Posterior vena cava (tissue), 2 donors: ENCODE data around the gene VDAC1. TPM values are rescaled to one million over a fixed set of nuclear protein-coding genes. Genes with fewer than 3 reads are reported as not detected.
"Not testable (repeated sequence)": the region's sequence is repeated elsewhere in the genome, so short reads cannot be mapped to it uniquely, and the experiment has no call there.

Experiments used
- DNase-seq: peaks from one replicate; pipeline ENCODE4 v3.0.0-alpha.2; 2020; ENCODE audit warnings: low spot score
- intact Hi-C, 2 donors: fragments of 100-400 bp; cut with DNase I; formaldehyde crosslinking; loops; one replicate each; pipeline versions ENCODE4 v1.14.1 to v1.14.2; 2022 to 2023
- long read RNA-seq, 2 donors: library from polyadenylated mRNA; unstranded; transcript quantifications; one replicate each; pipeline ENCODE4 v2.0.0, GENCODE V29; 2020 to 2021
- total RNA-seq, 2 donors: library from RNA; stranded (reverse); fragmentation: NEBNext Ultra II Directional; extraction: Animal tissue kit (Norgen Biotek cat#: 25700); gene quantifications; one replicate each; pipeline ENCODE4 v1.2.1, GENCODE V29; 2021
- donor health status: DM: yes; HTN: yes; CAD: no.
- donor health status: DM: yes; HTN: yes; CAD: no.

The VDAC1 gene, protein sequence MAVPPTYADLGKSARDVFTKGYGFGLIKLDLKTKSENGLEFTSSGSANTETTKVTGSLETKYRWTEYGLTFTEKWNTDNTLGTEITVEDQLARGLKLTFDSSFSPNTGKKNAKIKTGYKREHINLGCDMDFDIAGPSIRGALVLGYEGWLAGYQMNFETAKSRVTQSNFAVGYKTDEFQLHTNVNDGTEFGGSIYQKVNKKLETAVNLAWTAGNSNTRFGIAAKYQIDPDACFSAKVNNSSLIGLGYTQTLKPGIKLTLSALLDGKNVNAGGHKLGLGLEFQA
- 100 to 1,000 TPM; 104 to 105 TPM for total RNA-seq
- long read RNA-seq, donor 1, transcript VDAC1-202 (9 exons, 1,807 nt), result minor isoform, 13 of 76 reads
- long read RNA-seq, donor 1, transcript VDAC1-203 (9 exons, 1,873 nt), result major isoform, 52 of 76 reads
- long read RNA-seq, donor 1, partial matches to known transcripts, result 2 of 76 reads
- long read RNA-seq, donor 1, other reads (novel, unspliced or antisense), result 6 of 76 reads
- long read RNA-seq, donor 2, transcript VDAC1-202 (9 exons, 1,807 nt), result minor isoform, 123 of 807 reads
- long read RNA-seq, donor 2, transcript VDAC1-203 (9 exons, 1,873 nt), result major isoform, 589 of 807 reads
- long read RNA-seq, donor 2, transcript VDAC1-201 (9 exons, 1,953 nt), result minor isoform, 34 of 807 reads
- long read RNA-seq, donor 2, partial matches to known transcripts, result 27 of 807 reads
- long read RNA-seq, donor 2, other reads (novel, unspliced or antisense), result 32 of 807 reads

- intact Hi-C loops, result no loop called here
- peak; percentile 96 for DNase-seq
These were observed at the start of gene VDAC1 for GRCh38 chr5:134004626-134005416. Gene VDAC1 (minus strand): TSS chr5:134004975. CDS start chr5:133993012, 11,963 bp downstream.

DNA sequence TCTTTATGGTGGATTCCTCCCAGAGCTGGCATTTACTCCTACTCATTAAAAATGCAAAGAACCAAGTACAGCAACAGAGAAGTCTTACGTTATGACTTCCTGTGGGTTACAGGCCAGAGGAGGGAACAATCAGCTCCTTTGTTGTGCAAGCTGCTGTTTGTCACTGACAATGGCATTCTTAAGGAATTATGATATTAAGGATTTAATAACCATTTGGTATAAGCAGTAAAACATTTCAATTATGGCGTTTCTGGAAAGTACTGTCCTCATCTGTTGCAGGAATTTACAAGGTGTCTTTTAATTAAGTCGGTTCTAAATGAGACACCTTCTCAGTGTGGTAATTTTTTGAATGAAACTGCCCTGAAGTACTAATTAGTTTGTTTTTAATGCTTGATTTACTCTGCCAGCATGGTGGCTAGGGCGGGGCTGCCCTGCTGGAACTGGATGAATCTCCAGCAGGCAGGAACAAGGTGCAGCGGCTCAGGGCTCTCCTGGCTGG, 49.1 kb upstream of the VDAC1 start:
- intact Hi-C loops, result no loop called here
- no peak for DNase-seq

GRCh38 chr5:134053314-134053839, 48.6 kb upstream of the VDAC1 start:
- DNase-seq, result no peak
- intact Hi-C loops, result no loop called here

GRCh38 chr5:134051305-134051704, 46.5 kb upstream of the VDAC1 start:
- no peak for DNase-seq
- intact Hi-C loops, result no loop called here

GRCh38 chr5:134048864-134049263, 44.1 kb upstream of the VDAC1 start:
- intact Hi-C loops, result loop anchor here in 1 of 2 donors (5.0 kb wide), 1 partner anchor 1172 kb away; no protein-coding TSS in a partner anchor
- DNase-seq, result no peak

GRCh38 chr5:134047687-134048056, 42.9 kb upstream of the VDAC1 start:
- intact Hi-C loops, result loop anchor here in 1 of 2 donors (5.0 kb wide), 1 partner anchor 1170 kb away; no protein-coding TSS in a partner anchor
- DNase-seq, result no peak

GRCh38 chr5:134046801-134047686, 42.3 kb upstream of the VDAC1 start:
- intact Hi-C loops, result loop anchor here in 1 of 2 donors (5.0 kb wide), 1 partner anchor 1170 kb away; no protein-coding TSS in a partner anchor
- no peak for DNase-seq

- no peak for DNase-seq
- intact Hi-C loops, result loop anchor here in 1 of 2 donors (5.0 kb wide), 1 partner anchor 1169 kb away; no protein-coding TSS in a partner anchor
These were observed 41.6 kb upstream of the VDAC1 start for GRCh38 chr5:134046330-134046729.

- intact Hi-C loops, result loop anchor here in 1 of 2 donors (5.0 kb wide), 1 partner anchor 98 kb away; no protein-coding TSS in a partner anchor
These were observed 39.3 kb upstream of the VDAC1 start for GRCh38 chr5:134043793-134044792.

DNA sequence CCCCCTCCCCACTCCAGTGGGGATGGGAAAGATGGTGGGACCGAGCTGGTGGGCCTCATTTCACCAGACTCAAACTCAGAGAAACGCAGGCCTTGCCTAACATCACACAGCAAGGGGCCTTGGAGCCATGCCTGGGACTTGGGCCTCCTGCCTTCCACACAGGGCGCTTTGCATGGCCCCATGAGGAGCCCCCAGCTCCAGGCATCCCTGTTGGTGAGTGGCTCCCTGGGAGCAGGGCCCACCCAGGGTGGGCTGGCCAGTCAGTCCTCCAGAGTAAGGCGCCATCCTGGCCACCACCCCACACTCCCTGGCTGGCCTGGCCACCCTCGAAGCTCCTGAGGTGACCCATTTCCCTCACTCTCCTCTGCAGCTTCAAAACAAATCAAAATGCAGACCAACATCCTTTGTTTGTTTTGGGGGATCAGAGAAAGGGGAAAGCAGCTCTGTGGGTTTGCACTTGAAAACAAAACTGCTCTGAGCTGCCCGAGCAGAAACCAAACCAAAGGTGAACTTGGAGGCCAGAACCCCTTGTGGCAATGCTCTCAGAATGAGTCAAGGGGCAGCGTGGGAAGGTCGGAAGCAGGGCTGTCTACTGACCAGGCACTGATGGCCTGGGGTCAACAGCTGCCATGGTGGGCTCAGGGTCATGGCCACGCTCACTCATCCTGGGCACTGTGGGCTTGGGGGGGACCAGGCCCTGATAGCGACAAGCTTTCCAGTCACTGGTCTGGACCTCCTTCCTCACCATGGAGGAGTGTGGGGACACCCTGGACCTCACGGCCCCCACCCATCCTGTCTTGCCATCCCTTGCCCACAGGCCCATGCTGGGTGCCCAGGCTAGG, 37.0 kb upstream of the VDAC1 start:
- intact Hi-C loops, result loop anchor here (2.0 to 5.0 kb wide), 2 partner anchors 99 to 101 kb away; no protein-coding TSS in a partner anchor
- peak; percentile 75 for DNase-seq

More at GRCh38 chr5:134043793-134044792, 39.3 kb upstream of the VDAC1 start:
- peak; percentile 50 for DNase-seq

DNA sequence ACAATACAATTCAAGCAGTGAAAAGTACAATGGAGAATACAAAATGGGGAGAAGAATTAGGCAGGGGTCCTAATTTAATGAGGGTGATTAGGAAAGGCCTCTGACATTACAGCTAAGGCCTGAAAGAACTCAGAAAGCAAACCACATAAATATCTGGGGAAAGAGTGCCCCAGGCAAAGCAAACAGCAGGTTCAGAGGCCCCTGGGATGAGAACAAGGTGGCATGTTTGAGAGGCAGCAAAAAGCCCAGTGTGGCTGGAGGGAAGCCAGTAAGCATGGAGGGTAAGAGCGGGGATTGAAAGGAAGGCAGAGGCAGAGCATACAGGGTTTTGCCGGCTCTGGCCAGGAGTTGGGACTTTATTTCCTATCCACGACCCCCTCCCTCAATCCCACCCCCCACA, 33.4 kb upstream of the VDAC1 start:
- no peak for DNase-seq
- intact Hi-C loops, result no loop called here

DNA sequence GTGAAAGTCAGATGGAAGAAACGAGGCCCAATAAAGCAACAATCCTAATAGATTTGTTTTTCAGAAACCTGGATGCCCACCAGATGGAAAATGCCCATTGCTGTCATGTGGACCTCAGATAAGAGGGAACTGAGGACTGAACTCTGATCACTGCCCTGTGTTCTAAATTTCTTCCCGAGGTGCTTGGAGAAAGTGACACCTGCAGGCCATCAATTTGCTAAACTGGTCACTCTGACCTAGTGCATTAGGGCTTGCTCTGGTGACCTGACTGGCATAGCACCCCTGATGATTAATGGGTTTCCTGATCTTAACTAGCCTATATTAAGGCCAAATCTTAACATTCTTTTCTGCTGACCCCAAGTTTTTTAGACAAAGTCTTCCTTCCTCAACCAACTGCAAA, 32.4 kb upstream of the VDAC1 start:
- DNase-seq, result no peak
- intact Hi-C loops, result no loop called here

DNA sequence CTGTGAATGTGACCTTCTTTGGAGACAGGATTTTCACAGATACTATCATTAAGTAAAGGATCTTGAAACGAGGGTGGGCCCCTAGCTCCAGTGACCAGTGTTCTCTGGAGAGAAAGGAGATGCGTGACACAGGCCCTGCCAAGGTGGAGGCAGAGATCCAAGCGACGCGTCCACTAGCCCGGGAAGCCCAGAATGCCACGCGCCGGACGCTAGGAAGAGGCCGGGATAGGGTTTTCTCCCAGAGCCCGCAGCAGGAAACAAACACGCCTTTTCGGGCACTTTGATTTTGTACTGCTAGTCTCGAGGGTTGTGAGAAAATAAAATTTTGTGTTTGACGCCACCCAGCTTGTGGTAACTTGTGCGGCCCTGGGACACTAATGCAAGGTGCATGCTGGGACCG, 29.6 kb upstream of the VDAC1 start:
- intact Hi-C loops, result no loop called here
- DNase-seq, result peak; percentile 45

DNA sequence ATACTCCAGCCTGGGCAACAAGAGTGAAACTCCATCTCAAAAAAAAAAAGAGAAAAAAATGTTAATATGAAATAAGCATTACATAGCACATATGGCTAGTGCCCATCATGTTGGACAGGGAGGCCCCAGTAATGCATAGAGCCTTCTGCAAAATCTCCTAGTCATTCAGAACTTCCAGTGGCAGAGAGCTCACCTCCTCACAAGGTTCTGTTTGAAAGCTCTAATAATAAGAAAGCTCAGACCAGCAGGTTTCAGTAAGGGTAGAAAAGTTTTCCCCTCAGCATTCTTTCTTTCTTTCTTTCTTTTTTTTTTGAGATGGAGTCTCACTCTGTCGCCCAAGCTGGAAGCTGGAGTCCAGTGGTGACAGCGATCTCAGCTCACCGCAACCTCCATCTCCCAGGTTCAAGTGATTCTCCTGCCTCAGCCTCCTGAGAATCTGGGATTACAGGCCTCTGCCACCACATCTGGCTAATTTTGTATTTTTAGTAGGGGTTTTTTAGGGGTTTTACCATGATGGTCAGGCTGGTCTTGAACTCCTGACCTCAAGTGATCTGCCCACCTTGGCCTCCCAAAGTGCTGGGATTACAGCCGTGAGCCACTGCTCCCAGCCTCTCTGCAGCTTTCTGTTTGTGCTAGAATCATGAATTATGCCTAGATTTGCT, 25.7 kb upstream of the VDAC1 start:
- DNase-seq, intact Hi-C loops: not testable (repeated sequence)

- intact Hi-C loops, result no loop called here
- DNase-seq, result no peak
These were observed 24.4 kb upstream of the VDAC1 start for GRCh38 chr5:134029156-134029555.
